Stimulated activated naive B cell treated with anti-CD40 and anti-IgM and Interleukin-4, amounts not matched to agents 10 μg/mL and 1 μg/mL and 100 μg/mL, for 72 hours (primary cell): ENCODE data around the gene APOL6.
"Not testable (repeated sequence)": the region's sequence is repeated elsewhere in the genome, so short reads cannot be mapped to it uniquely, and the experiment has no call there.

Experiments
- ATAC-seq, 2 donors: fragments of 150-1000 bp; cut with Tn5 transposase; replicated peaks; 2 replicates each; pipeline ENCODE4 v1.10.0; 2021; ENCODE audit warnings: moderate library complexity in 1 of 2
- DNase-seq: peaks from one replicate; pipeline ENCODE4 v3.0.0; 2021
- H3K27ac Mint-ChIP-seq: one replicate; pipeline ENCODE4 v1.8.0; 2022; ENCODE audit warnings: mild to moderate bottlenecking, mixed read lengths
- H3K27me3 Mint-ChIP-seq, 2 donors: one replicate each; pipeline ENCODE4 v1.8.0; 2022; ENCODE audit warnings: mixed read lengths in 2 of 2
- H3K36me3 Mint-ChIP-seq, 2 donors: one replicate each; pipeline ENCODE4 v1.8.0; 2022; ENCODE audit warnings: mixed read lengths in 2 of 2, mild to moderate bottlenecking in 1 of 2
- H3K4me1 Mint-ChIP-seq, 2 donors: one replicate each; pipeline ENCODE4 v1.8.0; 2022; ENCODE audit warnings: mixed read lengths in 2 of 2, mild to moderate bottlenecking in 1 of 2
- H3K4me3 Mint-ChIP-seq, 2 donors: one replicate each; pipeline ENCODE4 v1.8.0; 2022; ENCODE audit warnings: mild to moderate bottlenecking in 2 of 2, mixed read lengths in 2 of 2, moderate library complexity in 1 of 2
- H3K9me3 Mint-ChIP-seq, 2 donors: one replicate each; pipeline ENCODE4 v1.8.0; 2022; ENCODE audit warnings: mixed read lengths in 2 of 2, mild to moderate bottlenecking in 1 of 2

The APOL6 gene

GRCh38 chr22:35686298-35686697 is 38.1 kb downstream of the APOL6 start:
- DNase-seq: no peak
- Mint-ChIP-seq H3K27ac (no peak overlapping the region), H3K36me3 (no peaks in the 10 kb centered on the region), H3K4me1 (peaks cover 13 to 16% of the 10 kb centered on the region in 2 donors), H3K27me3 (peaks cover 18 to 31% of the 10 kb centered on the region in 2 donors), H3K4me3 (no peak overlapping the region), H3K9me3 (peaks cover 0 to 4% of the 10 kb centered on the region in 2 donors)
- ATAC-seq: peak; percentile 66 to 72

GRCh38 chr22:35687461-35687860 is 39.2 kb downstream of the APOL6 start:
- H3K4me1 Mint-ChIP-seq: peaks cover 13 to 16% of the 10 kb centered on the region in 2 donors
- H3K4me3 Mint-ChIP-seq: no peak overlapping the region
- H3K27me3 Mint-ChIP-seq: peaks cover 18 to 31% of the 10 kb centered on the region in 2 donors
- DNase-seq: no peak
- no peak overlapping the region for H3K27ac Mint-ChIP-seq
- H3K36me3 Mint-ChIP-seq: no peaks in the 10 kb centered on the region
- no peak for ATAC-seq
- H3K9me3 Mint-ChIP-seq: peaks cover 0 to 2% of the 10 kb centered on the region in 2 donors

DNA sequence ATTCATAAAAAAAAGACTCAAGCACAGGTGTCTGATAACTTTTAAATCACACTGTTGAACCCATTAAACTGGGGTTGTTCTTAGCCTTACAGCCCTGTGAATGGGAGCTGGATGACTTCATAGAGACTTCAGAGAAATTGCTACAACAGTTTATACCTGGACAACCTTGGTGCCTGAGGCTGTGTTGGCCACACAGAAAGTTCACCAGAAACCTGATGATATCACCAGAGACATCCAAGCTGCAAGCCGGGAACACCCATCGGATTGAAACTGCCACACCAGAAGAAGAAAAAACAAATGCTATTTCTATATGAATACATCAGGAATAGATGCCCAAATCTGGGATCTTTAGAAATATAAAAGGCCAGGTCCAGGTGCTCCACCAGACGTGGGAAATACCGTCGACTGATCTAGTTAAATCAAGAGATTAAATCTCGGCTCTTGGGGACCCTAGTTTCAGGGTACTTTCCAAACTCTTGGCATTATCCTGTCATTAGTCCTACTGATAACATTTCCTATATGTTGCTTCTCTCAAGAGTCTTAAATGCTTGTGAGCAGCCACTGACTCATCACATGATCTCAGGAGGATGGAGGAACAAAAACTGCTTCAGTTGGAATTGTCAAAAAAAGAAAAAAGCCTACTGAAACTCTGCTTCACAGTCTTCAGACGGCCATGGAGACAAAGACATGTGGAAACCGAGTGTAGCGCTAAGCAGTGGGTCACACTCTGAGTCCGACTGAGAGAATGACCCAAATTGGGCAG is 40.8 kb downstream of the APOL6 start:
- Mint-ChIP-seq H3K9me3 (peaks cover 0 to 2% of the 10 kb centered on the region in 2 donors), H3K36me3 (no peaks in the 10 kb centered on the region), H3K27ac (no peak overlapping the region), H3K4me1 (peaks cover 13 to 16% of the 10 kb centered on the region in 2 donors), H3K27me3 (peaks cover 9 to 25% of the 10 kb centered on the region in 2 donors), H3K4me3 (no peak overlapping the region)
- ATAC-seq: no peak
- no peak for DNase-seq

DNA sequence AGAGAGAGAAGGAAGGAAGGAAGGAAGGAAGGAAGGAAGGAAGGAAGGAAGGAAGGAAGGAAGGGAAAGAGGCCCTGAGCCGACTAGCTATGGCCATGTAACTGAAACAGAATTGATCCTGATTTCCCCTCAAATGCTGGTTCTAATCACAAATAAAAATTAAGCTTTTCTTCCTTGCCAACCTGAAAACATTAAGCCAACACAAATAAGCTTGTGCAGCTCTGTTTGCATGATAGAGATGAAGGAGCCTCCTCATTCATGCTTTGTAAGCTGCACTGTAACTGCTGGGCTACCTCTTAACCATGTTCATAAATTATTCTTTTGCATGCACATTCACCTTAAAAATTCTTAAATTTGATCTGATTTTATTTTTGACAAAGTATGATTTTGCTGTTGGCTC is 41.8 kb downstream of the APOL6 start:
- Mint-ChIP-seq H3K9me3 (peaks cover 0 to 2% of the 10 kb centered on the region in 2 donors), H3K4me1 (peaks cover 13 to 16% of the 10 kb centered on the region in 2 donors), H3K27me3 (peaks cover 9 to 25% of the 10 kb centered on the region in 2 donors), H3K4me3 (no peak overlapping the region), H3K36me3 (no peaks in the 10 kb centered on the region), H3K27ac (no peak overlapping the region)
- DNase-seq (no peak), ATAC-seq (no peak)

DNA sequence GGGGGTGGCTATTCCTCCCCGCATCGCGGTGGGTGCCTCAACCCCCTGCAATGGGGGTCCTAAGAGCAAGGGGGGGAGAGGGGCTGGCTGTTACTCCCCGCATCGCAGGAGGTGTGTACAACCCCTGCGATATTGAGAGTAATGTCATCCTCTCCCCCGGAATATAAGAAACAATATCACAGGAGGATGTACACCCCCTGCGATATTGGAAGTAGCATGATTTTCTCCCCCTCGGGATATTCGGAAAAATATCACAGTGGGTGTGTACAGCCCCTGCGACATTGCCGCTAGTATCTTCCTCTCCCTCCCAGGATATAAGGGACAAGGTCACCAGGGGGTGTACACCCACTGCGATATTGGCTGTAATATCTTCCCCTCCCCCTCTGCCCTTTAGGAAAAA is 47.0 kb downstream of the APOL6 start:
- H3K36me3 Mint-ChIP-seq: no peaks in the 10 kb centered on the region
- H3K4me1 Mint-ChIP-seq: no peaks in the 10 kb centered on the region
- no peak for ATAC-seq
- DNase-seq: no peak
- peaks cover 13 to 17% of the 10 kb centered on the region in 2 donors for H3K27me3 Mint-ChIP-seq
- H3K27ac Mint-ChIP-seq: no peak overlapping the region
- H3K4me3 Mint-ChIP-seq: no peak overlapping the region
- no peaks in the 10 kb centered on the region for H3K9me3 Mint-ChIP-seq

DNA sequence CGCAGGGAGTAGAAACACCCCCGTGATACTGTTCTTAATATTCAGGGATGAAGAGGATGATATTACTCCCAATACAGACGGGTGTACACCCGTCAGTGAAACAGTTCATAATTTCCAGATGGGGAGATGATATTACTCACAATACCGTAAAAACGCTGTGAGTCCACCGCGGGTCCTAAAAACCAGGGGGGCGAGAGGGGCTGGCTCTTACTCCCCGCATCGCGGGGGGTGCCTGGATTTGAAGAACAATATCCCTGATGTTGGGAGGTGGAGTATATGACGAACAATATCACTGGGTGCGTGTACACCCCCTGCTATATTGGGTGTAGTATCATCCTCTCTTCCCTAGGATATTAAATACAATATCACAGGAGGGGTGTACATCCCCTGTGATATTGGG is 48.9 kb downstream of the APOL6 start:
- H3K36me3 Mint-ChIP-seq: no peaks in the 10 kb centered on the region
- H3K9me3 Mint-ChIP-seq: no peaks in the 10 kb centered on the region
- no peak overlapping the region for H3K4me3 Mint-ChIP-seq
- peak in 1 of 2 donors; percentile 23 for ATAC-seq
- no peak overlapping the region for H3K27ac Mint-ChIP-seq
- H3K4me1 Mint-ChIP-seq: no peaks in the 10 kb centered on the region
- peaks cover 5 to 11% of the 10 kb centered on the region in 2 donors for H3K27me3 Mint-ChIP-seq
- DNase-seq: no peak

- H3K36me3 Mint-ChIP-seq, H3K27ac Mint-ChIP-seq, H3K27me3 Mint-ChIP-seq, H3K9me3 Mint-ChIP-seq, H3K4me1 Mint-ChIP-seq, DNase-seq, H3K4me3 Mint-ChIP-seq: not testable (repeated sequence)
- peak in 1 of 2 donors; percentile 57 for ATAC-seq
Measured at GRCh38 chr22:35699852-35700251, 51.6 kb downstream of the APOL6 start.

DNA sequence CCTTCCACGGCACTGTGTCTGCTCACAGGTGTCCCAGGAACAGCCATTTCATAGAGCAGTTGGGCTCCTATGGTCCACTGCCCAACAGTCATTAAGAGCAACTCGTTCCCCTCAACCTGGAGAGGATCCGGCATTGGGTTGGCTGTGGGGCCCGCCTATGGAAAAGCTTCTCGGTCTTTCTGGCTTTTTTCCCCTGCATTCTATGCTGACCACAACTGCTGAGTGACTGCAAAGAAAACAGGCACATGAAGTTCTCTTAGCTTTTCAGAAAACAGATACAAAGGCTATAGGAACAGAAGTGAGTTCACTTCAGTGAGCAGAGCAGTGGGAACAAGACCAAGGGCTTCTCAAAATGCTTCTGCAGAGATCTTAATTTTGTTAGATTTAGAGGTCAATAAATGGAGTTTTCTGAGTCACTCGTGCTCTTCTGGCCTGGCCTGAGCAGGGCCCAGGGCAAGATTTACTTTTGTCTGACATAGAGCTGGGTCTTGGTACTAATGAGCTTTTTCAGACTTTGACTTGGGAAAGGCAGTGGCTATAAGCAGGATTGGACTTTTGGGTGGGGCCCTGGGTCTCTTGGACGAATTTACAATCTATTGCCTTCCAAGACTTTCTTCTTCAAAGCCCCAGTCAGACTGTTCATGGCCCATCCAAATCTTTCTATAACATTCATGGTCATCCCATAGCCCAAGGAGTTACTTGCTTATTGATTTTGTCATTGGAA is 55.8 kb downstream of the APOL6 start:
- Mint-ChIP-seq H3K27me3 (peaks cover 8 to 11% of the 10 kb centered on the region in 2 donors), H3K9me3 (no peaks in the 10 kb centered on the region), H3K4me1 (no peaks in the 10 kb centered on the region), H3K27ac (no peak overlapping the region), H3K4me3 (no peak overlapping the region), H3K36me3 (no peaks in the 10 kb centered on the region)
- DNase-seq: no peak
- no peak for ATAC-seq

- Mint-ChIP-seq H3K4me1 (no peaks in the 10 kb centered on the region), H3K27ac (no peak overlapping the region), H3K36me3 (no peaks in the 10 kb centered on the region), H3K4me3 (no peak overlapping the region), H3K9me3 (no peaks in the 10 kb centered on the region), H3K27me3 (peaks cover 8 to 11% of the 10 kb centered on the region in 2 donors)
- DNase-seq (no peak), ATAC-seq (no peak)
Measured at GRCh38 chr22:35705141-35705540, 56.9 kb downstream of the APOL6 start.

DNA sequence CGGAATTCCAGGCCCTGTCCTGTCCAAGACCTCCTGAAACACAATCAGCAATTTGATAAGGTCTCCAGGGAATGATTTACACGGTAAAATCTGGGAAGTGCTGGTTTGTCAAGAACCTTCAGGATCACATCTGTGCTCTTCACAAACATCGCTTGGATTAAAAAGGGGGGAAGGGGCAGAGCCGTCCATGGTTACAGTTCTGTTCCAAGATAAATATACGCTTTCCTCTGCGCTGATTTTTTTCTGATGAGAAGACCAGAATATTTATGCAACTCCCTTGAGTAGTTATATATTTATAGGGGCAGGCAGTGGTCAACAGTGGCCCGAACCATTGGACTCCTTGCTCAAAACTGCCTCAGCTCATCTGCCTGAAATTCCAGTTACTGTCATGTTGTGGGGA is 60.2 kb downstream of the APOL6 start:
- H3K36me3 Mint-ChIP-seq: peaks cover 4 to 8% of the 10 kb centered on the region in 2 donors
- H3K27me3 Mint-ChIP-seq: peaks cover 19 to 21% of the 10 kb centered on the region in 2 donors
- peaks cover 6 to 8% of the 10 kb centered on the region in 2 donors for H3K9me3 Mint-ChIP-seq
- ATAC-seq: no peak
- no peak overlapping the region for H3K4me3 Mint-ChIP-seq
- DNase-seq: no peak
- H3K27ac Mint-ChIP-seq: no peak overlapping the region
- H3K4me1 Mint-ChIP-seq: no peaks in the 10 kb centered on the region

DNA sequence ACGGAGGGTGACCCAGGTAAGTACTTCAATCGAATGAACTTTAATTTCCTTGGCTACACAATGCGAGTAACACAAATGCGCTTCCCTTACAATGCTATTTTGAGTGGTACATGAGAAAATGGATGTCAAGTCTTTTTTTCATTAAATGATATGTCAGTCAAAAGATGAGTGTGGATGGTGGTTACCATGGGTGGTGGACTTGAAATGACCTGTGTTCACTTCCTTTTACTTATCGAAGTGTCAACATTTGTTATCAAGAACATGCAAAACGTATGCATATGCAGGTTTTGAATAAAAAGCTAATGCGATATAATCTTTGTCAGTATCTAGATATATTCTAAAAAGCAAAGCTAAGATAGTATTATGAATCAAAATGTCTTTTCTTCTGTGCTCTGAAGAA is 60.7 kb downstream of the APOL6 start:
- DNase-seq (no peak), ATAC-seq (no peak)
- Mint-ChIP-seq H3K27me3 (peaks cover 24 to 26% of the 10 kb centered on the region in 2 donors), H3K9me3 (peaks cover 7 to 12% of the 10 kb centered on the region in 2 donors), H3K27ac (no peak overlapping the region), H3K4me1 (no peaks in the 10 kb centered on the region), H3K4me3 (no peak overlapping the region), H3K36me3 (peaks cover 5 to 11% of the 10 kb centered on the region in 2 donors)

DNA sequence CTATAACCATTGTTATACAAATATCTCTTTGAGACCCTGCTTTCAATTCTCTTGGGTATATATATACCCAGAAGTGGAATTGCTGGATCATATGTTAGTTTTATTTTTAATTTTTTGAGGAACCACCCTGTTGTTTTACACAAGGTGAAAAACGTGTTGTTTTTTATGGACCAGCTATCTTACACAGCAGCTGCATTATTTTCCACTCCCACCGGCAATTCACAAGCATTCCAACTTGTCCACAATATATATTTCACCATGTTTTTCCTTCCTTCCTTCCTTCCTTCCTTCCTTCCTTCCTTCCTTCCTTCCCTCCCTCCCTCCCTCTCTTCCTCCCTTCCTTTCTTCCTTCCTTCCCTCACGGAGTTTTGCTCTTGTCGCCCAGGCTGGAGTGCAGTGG is 63.1 kb downstream of the APOL6 start:
- ATAC-seq: no peak
- Mint-ChIP-seq H3K9me3 (peaks cover 7 to 12% of the 10 kb centered on the region in 2 donors), H3K4me1 (no peaks in the 10 kb centered on the region), H3K27ac (no peak overlapping the region), H3K27me3 (peaks cover 34 to 39% of the 10 kb centered on the region in 2 donors), H3K4me3 (no peak overlapping the region), H3K36me3 (peaks cover 5 to 11% of the 10 kb centered on the region in 2 donors)
- DNase-seq: no peak

DNA sequence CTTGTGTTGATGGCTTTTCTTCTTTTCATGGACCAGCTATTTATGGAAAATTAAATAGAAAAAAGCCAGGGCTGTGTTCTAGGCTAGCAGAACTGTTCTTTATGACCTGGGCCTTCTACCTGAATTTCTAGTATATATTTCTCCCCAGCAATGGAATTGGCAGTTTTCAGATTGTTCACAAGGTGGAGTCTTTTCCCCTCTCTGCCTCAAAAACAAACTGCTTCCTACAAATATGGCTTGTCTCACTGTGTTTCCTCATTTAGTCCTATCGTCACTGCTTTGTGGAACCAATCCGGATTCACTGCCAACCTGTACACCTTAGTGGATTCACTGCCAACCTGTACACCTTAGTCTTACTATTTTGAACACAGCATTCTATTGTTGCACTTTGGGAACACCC is 64.4 kb downstream of the APOL6 start:
- Mint-ChIP-seq H3K4me1 (no peaks in the 10 kb centered on the region), H3K27ac (no peak overlapping the region), H3K36me3 (peaks cover 5 to 11% of the 10 kb centered on the region in 2 donors), H3K27me3 (peaks cover 32 to 35% of the 10 kb centered on the region in 2 donors), H3K9me3 (peaks cover 7 to 12% of the 10 kb centered on the region in 2 donors), H3K4me3 (no peak overlapping the region)
- DNase-seq (no peak), ATAC-seq (no peak)

DNA sequence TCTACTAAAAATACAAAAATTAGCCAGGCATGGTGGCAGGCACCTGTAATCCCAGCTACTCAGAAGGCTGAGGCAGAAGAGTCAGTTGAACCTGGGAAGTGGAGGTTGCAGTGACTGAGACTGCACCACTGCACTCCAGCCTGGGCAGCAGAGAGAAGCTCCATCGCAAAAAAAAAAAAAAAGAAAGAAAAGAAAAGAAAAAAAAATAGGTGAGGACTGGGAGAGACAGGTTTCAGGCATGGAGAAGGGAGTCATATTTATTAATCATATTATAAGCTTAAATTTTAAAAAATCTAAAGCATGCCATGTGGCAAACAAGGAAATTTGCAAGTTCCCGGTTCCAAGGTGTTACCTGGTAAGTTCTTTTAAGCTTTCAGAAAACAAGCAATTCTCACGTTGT is 69.3 kb downstream of the APOL6 start, which contains the start of gene APOL5:
APOL5 (plus strand) TSS at position 301 of the 400 bp plus-strand sequence; CDS start at position 301, 0 bp downstream.
- H3K27me3 Mint-ChIP-seq: peaks cover 32 to 40% of the 10 kb centered on the region in 2 donors
- H3K4me1 Mint-ChIP-seq: no peaks in the 10 kb centered on the region
- H3K9me3 Mint-ChIP-seq: peaks cover 7 to 12% of the 10 kb centered on the region in 2 donors
- no peak within 1 kb of the TSS for H3K4me3 Mint-ChIP-seq
- DNase-seq (no peak), ATAC-seq (no peak)
- H3K36me3 Mint-ChIP-seq: peaks cover 5 to 11% of the 10 kb centered on the region in 2 donors
- no peak within 1 kb of the TSS for H3K27ac Mint-ChIP-seq
